Peyer's patch (tissue), 4 donors: ENCODE results near the gene EEF1A2. TPM values are rescaled to one million over a fixed set of nuclear protein-coding genes. Genes with fewer than 3 reads are reported as not detected.

Source experiments
- DNase-seq, 3 donors: peaks; one replicate each; pipeline ENCODE4 v3.0.0-alpha.2; 2017 to 2019
- H3K27ac ChIP-seq, 4 donors: fragments of 200-600 bp; sonication (generic); one replicate each; pipeline ENCODE4 v1.5.1; 2016 to 2019
- H3K27me3 ChIP-seq, 2 donors: fragments of 200-600 bp; sonication (generic); one replicate each; pipeline ENCODE4 v1.5.1; 2019
- H3K36me3 ChIP-seq, 3 donors: fragments of 200-600 bp; sonication (generic); one replicate each; pipeline ENCODE4 v1.5.1; 2016 to 2019
- H3K4me1 ChIP-seq, 4 donors: fragments of 200-600 bp; sonication (generic); one replicate each; pipeline ENCODE4 v1.5.1; 2016 to 2019
- H3K4me3 ChIP-seq, 4 donors: fragments of 200-600 bp; sonication (generic); 1 replicate in 3 of 4; 2 replicates in 1 of 4; pipeline ENCODE4 v1.5.1; 2016 to 2019; ENCODE audit warnings: mild to moderate bottlenecking in 1 of 4
- H3K9me3 ChIP-seq, 4 donors: fragments of 200-600 bp; sonication (generic); one replicate each; pipeline ENCODE4 v1.5.1; 2016 to 2019; ENCODE audit warnings: mild to moderate bottlenecking in 1 of 4
- POLR2A ChIP-seq, 2 donors: fragments of 450-650 bp; IDR thresholded peaks; one replicate each; pipeline ENCODE4 v1.5.1; 2017; ENCODE audit warnings: antibody characterized with exemption in 2 of 2, mild to moderate bottlenecking in 2 of 2, moderate library complexity in 2 of 2
- total RNA-seq, 4 donors: library from RNA; depleted of rRNA; stranded (reverse); fragments of >200 nt; gene quantifications; one replicate each; pipeline ENCODE4 v1.1.0, GENCODE V29; 2016
- TF ChIP-seq, protein P1 (sequence below), 6 experiments: fragments of 450-650 bp in 4 of 6; fragments of 200-600 bp in 2 of 6; sonication (generic) in 1 of 6; IDR thresholded peaks; one replicate each; pipeline ENCODE4 v1.5.1; 2017 to 2019; ENCODE audit warnings: antibody characterized with exemption in 6 of 6, mild to moderate bottlenecking in 3 of 6, moderate library complexity in 1 of 6

EEF1A2 gene
- total RNA-seq, 4 donors from 2014 or later = 0.67 to 3.3 (median 2.1) TPM

DNA sequence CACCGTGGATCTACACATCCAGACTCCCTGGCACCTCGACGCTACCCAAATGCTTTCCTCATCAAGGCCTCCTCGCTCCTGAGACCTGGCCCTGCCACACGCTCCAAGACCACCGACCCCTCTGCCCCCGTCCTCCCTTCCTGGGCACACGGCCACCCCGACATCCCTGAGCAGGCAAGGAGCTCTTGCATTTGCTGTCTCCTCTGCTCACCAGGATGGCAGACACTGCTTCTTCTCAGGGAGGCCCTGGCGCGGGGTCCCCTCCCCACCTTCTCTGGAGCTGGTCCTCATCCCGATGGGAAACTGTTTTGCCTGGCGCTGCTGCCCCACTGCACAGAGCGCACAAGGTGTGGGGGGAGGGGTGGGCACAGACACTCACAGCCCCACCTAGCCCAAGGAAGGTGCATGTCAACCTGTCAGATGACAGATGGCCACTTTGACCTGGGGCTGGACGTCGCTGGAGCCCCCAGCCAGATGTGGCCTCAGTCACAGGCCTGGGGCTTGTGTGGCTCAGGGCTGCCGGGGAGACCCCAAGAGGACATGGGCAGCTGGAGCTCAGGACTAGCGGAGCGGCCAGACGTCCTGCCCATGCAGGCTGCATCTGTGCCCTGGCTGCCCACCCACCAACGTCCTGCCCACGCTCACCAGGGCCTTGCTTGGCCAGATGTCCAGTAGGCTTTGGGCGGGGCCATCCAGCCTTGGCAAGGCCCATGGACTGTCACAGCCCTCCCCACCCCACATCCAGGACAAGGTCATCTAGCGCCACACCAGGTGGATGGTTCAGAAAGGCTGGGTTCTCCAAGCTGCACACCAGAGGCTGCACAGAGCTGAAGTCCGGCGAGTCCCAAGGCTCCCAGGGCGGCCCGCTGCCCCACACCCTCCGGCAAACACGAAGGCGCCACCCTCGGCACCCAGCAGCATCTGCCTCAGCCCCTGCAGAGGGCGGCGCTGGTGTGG is 20.3 kb downstream of the EEF1A2 start:
- Histone ChIP-seq H3K4me1 (no peaks in the 10 kb centered on the region), H3K36me3 (no peaks in the 10 kb centered on the region), H3K27me3 (peaks cover 0 to 9% of the 10 kb centered on the region in 2 donors), H3K9me3 (no peaks in the 10 kb centered on the region), H3K4me3 (no peak overlapping the region), H3K27ac (no peak overlapping the region)
- DNase-seq = no peak
- TF ChIP-seq, protein P1, sequence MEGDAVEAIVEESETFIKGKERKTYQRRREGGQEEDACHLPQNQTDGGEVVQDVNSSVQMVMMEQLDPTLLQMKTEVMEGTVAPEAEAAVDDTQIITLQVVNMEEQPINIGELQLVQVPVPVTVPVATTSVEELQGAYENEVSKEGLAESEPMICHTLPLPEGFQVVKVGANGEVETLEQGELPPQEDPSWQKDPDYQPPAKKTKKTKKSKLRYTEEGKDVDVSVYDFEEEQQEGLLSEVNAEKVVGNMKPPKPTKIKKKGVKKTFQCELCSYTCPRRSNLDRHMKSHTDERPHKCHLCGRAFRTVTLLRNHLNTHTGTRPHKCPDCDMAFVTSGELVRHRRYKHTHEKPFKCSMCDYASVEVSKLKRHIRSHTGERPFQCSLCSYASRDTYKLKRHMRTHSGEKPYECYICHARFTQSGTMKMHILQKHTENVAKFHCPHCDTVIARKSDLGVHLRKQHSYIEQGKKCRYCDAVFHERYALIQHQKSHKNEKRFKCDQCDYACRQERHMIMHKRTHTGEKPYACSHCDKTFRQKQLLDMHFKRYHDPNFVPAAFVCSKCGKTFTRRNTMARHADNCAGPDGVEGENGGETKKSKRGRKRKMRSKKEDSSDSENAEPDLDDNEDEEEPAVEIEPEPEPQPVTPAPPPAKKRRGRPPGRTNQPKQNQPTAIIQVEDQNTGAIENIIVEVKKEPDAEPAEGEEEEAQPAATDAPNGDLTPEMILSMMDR (IDR thresholded peaks at IDR 0.05) = no peak
- TF ChIP-seq POLR2A (IDR thresholded peaks at IDR 0.05) = no peak

DNA sequence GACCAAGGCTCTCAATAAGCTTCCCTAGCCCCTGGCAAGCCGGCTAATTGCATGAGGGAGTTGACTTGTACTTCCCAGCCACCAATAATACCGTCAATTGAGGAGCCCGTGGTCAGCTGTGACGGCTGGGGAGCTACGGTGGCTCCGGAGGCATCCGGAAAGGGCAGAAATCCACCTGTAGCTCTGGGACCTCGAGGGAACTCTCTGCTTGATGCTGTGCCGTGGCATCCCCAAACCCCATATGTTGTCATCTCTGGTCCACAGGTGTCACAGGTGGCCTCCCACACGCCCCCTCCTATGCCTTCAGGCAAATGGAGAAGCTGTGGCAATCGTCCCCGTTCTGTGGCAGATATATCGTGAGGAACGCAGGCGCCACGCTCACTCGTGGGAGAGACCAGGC is 20.9 kb downstream of the EEF1A2 start:
- no peak overlapping the region for H3K4me3 ChIP-seq
- H3K4me1 ChIP-seq = no peaks in the 10 kb centered on the region
- no peaks in the 10 kb centered on the region for H3K36me3 ChIP-seq
- H3K27ac ChIP-seq = no peak overlapping the region
- H3K27me3 ChIP-seq = peaks cover 0 to 14% of the 10 kb centered on the region in 2 donors
- DNase-seq = no peak
- TF ChIP-seq POLR2A (IDR thresholded peaks at IDR 0.05) = no peak
- TF ChIP-seq, protein P1 (IDR thresholded peaks at IDR 0.05) = no peak
- H3K9me3 ChIP-seq = no peaks in the 10 kb centered on the region

DNA sequence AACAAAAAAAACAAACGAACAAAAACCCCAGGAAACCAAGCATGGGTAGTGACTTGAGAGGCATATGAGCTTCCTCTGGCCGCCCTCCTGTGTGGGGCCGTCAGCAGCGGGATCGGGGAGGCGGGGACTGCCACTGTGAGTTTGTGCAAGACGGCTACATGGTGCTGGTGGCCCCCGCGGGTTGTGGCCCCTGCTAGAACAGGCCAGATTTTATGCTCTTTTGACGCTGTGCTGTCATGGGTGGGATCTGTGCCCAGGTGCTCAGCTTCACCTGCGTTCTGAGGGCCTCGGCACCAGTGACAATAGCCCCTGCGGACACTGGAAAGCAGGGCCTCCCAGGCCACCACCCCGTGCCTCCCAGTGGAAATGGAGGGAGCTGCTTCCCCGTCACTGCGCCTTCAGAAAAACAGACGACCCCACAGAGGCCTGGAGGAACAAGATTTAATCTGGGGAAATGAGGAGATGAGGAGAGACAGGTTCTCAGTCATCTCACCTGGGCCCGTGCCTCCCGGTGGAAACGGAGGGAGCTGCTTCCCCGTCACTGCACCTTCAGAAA is 21.7 kb downstream of the EEF1A2 start:
- Histone ChIP-seq H3K27me3 (peaks cover 0 to 17% of the 10 kb centered on the region in 2 donors), H3K4me1 (peaks cover 0 to 2% (median 1%) of the 10 kb centered on the region in 4 donors), H3K9me3 (no peaks in the 10 kb centered on the region), H3K36me3 (no peaks in the 10 kb centered on the region), H3K4me3 (no peak overlapping the region), H3K27ac (no peak overlapping the region)
- TF ChIP-seq POLR2A (IDR thresholded peaks at IDR 0.05) = no peak
- TF ChIP-seq, protein P1 (IDR thresholded peaks at IDR 0.05) = no peak
- no peak for DNase-seq

DNA sequence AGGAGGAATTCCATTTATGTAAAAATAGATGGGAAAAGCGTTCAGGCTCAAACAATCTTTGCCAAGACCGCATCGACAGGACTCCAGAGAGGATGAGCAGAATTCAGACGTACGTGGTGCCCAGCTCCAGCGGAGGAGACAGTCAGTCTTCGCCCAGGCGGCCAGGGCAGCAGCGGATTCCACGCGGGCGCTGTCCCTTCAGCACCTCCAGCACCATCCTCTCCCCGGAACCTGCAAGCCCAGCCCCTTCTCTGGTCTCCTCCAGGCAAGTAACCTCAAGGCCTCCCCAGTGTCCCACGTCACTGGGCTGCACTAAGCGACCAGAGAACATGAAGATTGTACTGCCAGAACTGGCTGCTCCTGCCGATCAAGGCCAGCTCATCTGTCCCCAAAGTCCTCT is 23.7 kb downstream of the EEF1A2 start:
- DNase-seq = no peak
- H3K4me3 ChIP-seq = no peak overlapping the region
- H3K9me3 ChIP-seq = no peaks in the 10 kb centered on the region

DNA sequence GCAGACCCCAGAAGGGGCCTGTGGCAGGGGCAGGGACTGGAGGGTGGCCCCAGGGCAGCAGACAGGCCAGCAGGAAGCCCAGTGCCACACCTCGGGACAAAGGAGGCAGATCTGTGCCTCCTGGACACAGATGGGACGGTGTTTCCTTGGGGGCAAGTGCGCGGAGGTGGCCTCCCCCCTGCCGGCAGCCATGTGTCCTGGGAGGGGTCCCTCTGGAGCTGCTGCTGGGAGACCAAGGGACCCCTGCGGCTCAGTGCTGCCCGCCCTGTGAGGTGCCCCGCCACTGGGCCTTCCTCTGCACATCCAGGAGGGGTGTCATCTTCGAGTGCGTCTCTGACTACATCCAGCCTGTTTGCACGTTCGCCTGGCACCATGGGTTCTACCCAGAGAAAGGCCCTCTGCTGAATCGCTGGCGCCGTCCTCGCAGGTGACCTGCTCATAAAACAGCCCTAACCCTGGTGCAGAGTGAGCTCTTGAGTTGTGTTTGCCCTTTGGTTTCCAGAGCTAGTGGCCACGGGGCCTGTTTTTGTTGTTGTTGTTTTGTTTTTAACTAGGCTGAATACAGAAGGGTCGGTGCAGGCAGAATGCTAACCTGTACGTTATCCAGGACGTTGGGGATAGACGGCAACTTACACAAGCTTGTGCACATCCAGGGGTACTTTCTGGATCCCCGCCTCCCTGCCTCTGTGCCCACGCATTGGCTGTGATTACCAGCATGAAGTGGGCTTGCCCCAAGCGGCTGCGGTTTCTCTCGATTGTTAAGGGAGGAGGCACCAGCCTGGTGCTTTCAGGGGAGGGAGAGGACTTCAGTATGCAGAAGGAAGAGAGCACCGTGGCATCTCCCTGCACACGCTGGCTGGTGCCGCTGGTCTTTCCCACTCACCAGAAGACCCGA is 25.1 kb downstream of the EEF1A2 start:
- peaks cover 0 to 29% of the 10 kb centered on the region in 2 donors for H3K27me3 ChIP-seq
- H3K9me3 ChIP-seq = no peaks in the 10 kb centered on the region
- no peak overlapping the region for H3K4me3 ChIP-seq

More for the DNA sequence above, 23.7 kb downstream of the EEF1A2 start:
- no peak for TF ChIP-seq POLR2A (IDR thresholded peaks at IDR 0.05)
- TF ChIP-seq, protein P1 (IDR thresholded peaks at IDR 0.05) = no peak
- H3K4me1 ChIP-seq = peaks cover 0 to 13% (median 7%) of the 10 kb centered on the region in 4 donors
- no peaks in the 10 kb centered on the region for H3K36me3 ChIP-seq
- no peak overlapping the region for H3K27ac ChIP-seq
- H3K27me3 ChIP-seq = peaks cover 0 to 29% of the 10 kb centered on the region in 2 donors

More for the DNA sequence above, 25.1 kb downstream of the EEF1A2 start:
- H3K36me3 ChIP-seq = no peaks in the 10 kb centered on the region
- peaks cover 0 to 13% (median 7%) of the 10 kb centered on the region in 4 donors for H3K4me1 ChIP-seq
- DNase-seq = no peak
- no peak overlapping the region for H3K27ac ChIP-seq
- TF ChIP-seq, protein P1 (IDR thresholded peaks at IDR 0.05) = no peak
- no peak for TF ChIP-seq POLR2A (IDR thresholded peaks at IDR 0.05)
